Measurements from ENCODE around the gene WDR4. TPM values are rescaled to one million over a fixed set of nuclear protein-coding genes. Genes with fewer than 3 reads are reported as not detected.
"Not testable (repeated sequence)": the region's sequence is repeated elsewhere in the genome, so short reads cannot be mapped to it uniquely, and the experiment has no call there.

WDR4 gene
- total and polyA plus RNA-seq, 4 donors, result 2.5 to 13.9 (median 8.4) TPM

GRCh38 chr21:42807938-42808613, 71.3 kb downstream of the WDR4 start:
- no peaks in the 10 kb centered on the region for H3K36me3 ChIP-seq (ENCODE audit: control insufficient read depth in 1 of 2, insufficient read depth in 2 of 2, low read length in 1 of 2)
- no peak overlapping the region for H3K27ac ChIP-seq (ENCODE audit: low read depth in 1 of 2, low read length in 2 of 2)
- DNase-seq, result no peak
- 81 to 86% methylated on average over 13 of the region's 13 CpGs for WGBS, 2 donors
- intact Hi-C loops (cut with DNase I), result no loop called here
- H3K9me3 ChIP-seq (ENCODE audit: control insufficient read depth, low read length), result no peaks in the 10 kb centered on the region
- H3K4me1 ChIP-seq (ENCODE audit: control insufficient read depth in 1 of 2, insufficient read depth in 2 of 2, low read length in 2 of 2), result no peaks in the 10 kb centered on the region
- H3K4me3 ChIP-seq (ENCODE audit: low read length in 2 of 2), result no peak overlapping the region
- H3K27me3 ChIP-seq (ENCODE audit: control insufficient read depth in 1 of 2, insufficient read depth in 2 of 2, low read length in 1 of 2), result no peaks in the 10 kb centered on the region
- ATAC-seq (ENCODE audit: low FRiP score), result no peak

- intact Hi-C loops (cut with DNase I), result not testable (repeated sequence)
Observed at GRCh38 chr21:42807293-42807895, 71.9 kb downstream of the WDR4 start.

GRCh38 chr21:42806509-42807140, 72.7 kb downstream of the WDR4 start:
- no peaks in the 10 kb centered on the region for H3K4me1 ChIP-seq (ENCODE audit: control insufficient read depth in 1 of 2, insufficient read depth in 2 of 2, low read length in 2 of 2)
- no peaks in the 10 kb centered on the region for H3K36me3 ChIP-seq (ENCODE audit: control insufficient read depth in 1 of 2, insufficient read depth in 2 of 2, low read length in 1 of 2)
- DNase-seq (no peak), ATAC-seq (ENCODE audit: low FRiP score) (no peak)
- 64 to 70% methylated on average over 14 of the region's 14 CpGs for WGBS, 2 donors
- intact Hi-C loops (cut with DNase I), result no loop called here
- no peak overlapping the region for H3K4me3 ChIP-seq (ENCODE audit: low read length in 2 of 2)
- no peaks in the 10 kb centered on the region for H3K27me3 ChIP-seq (ENCODE audit: control insufficient read depth in 1 of 2, insufficient read depth in 2 of 2, low read length in 1 of 2)
- no peak overlapping the region for H3K27ac ChIP-seq (ENCODE audit: low read depth in 1 of 2, low read length in 2 of 2)
- H3K9me3 ChIP-seq (ENCODE audit: control insufficient read depth, low read length), result no peaks in the 10 kb centered on the region

More at GRCh38 chr21:42807293-42807895, 71.9 kb downstream of the WDR4 start:
- not testable (repeated sequence) for H3K27ac ChIP-seq (ENCODE audit: low read depth in 1 of 2, low read length in 2 of 2); DNase-seq; H3K9me3 ChIP-seq (ENCODE audit: control insufficient read depth, low read length); H3K4me3 ChIP-seq (ENCODE audit: low read length in 2 of 2); H3K4me1 ChIP-seq (ENCODE audit: control insufficient read depth in 1 of 2, insufficient read depth in 2 of 2, low read length in 2 of 2); H3K27me3 ChIP-seq (ENCODE audit: control insufficient read depth in 1 of 2, insufficient read depth in 2 of 2, low read length in 1 of 2); H3K36me3 ChIP-seq (ENCODE audit: control insufficient read depth in 1 of 2, insufficient read depth in 2 of 2, low read length in 1 of 2); ATAC-seq (ENCODE audit: low FRiP score)
- 76 to 93% methylated on average over 16 of the region's 16 CpGs for WGBS, 2 donors

- H3K27me3 ChIP-seq (ENCODE audit: control insufficient read depth in 1 of 2, insufficient read depth in 2 of 2, low read length in 1 of 2); ATAC-seq (ENCODE audit: low FRiP score); H3K4me1 ChIP-seq (ENCODE audit: control insufficient read depth in 1 of 2, insufficient read depth in 2 of 2, low read length in 2 of 2); DNase-seq; H3K27ac ChIP-seq (ENCODE audit: low read depth in 1 of 2, low read length in 2 of 2); H3K36me3 ChIP-seq (ENCODE audit: control insufficient read depth in 1 of 2, insufficient read depth in 2 of 2, low read length in 1 of 2); intact Hi-C loops (cut with DNase I); H3K9me3 ChIP-seq (ENCODE audit: control insufficient read depth, low read length); H3K4me3 ChIP-seq (ENCODE audit: low read length in 2 of 2): not testable (repeated sequence)
- 80% methylated on average over 6 of the region's 6 CpGs for WGBS, 2 donors
Observed at GRCh38 chr21:42801616-42802015, 77.7 kb downstream of the WDR4 start.

GRCh38 chr21:42799948-42800347, 79.4 kb downstream of the WDR4 start:
- no peaks in the 10 kb centered on the region for H3K4me1 ChIP-seq (ENCODE audit: control insufficient read depth in 1 of 2, insufficient read depth in 2 of 2, low read length in 2 of 2)
- no peak overlapping the region for H3K4me3 ChIP-seq (ENCODE audit: low read length in 2 of 2)
- no peaks in the 10 kb centered on the region for H3K36me3 ChIP-seq (ENCODE audit: control insufficient read depth in 1 of 2, insufficient read depth in 2 of 2, low read length in 1 of 2)
- DNase-seq (no peak), ATAC-seq (ENCODE audit: low FRiP score) (no peak)
- WGBS, 2 donors, result 72 to 83% methylated on average over 5 of the region's 5 CpGs
- H3K27me3 ChIP-seq (ENCODE audit: control insufficient read depth in 1 of 2, insufficient read depth in 2 of 2, low read length in 1 of 2), result no peaks in the 10 kb centered on the region
- no peak overlapping the region for H3K27ac ChIP-seq (ENCODE audit: low read depth in 1 of 2, low read length in 2 of 2)
- intact Hi-C loops (cut with DNase I), result no loop called here
- H3K9me3 ChIP-seq (ENCODE audit: control insufficient read depth, low read length), result no peaks in the 10 kb centered on the region

- no peak for DNase-seq
Observed at GRCh38 chr21:42799516-42799915, 79.8 kb downstream of the WDR4 start.

More at GRCh38 chr21:42799516-42799915, 79.8 kb downstream of the WDR4 start:
- Histone ChIP-seq H3K4me1 (ENCODE audit: control insufficient read depth in 1 of 2, insufficient read depth in 2 of 2, low read length in 2 of 2) (no peaks in the 10 kb centered on the region), H3K27ac (ENCODE audit: low read depth in 1 of 2, low read length in 2 of 2) (no peak overlapping the region), H3K4me3 (ENCODE audit: low read length in 2 of 2) (no peak overlapping the region), H3K36me3 (ENCODE audit: control insufficient read depth in 1 of 2, insufficient read depth in 2 of 2, low read length in 1 of 2) (no peaks in the 10 kb centered on the region), H3K27me3 (ENCODE audit: control insufficient read depth in 1 of 2, insufficient read depth in 2 of 2, low read length in 1 of 2) (no peaks in the 10 kb centered on the region), H3K9me3 (ENCODE audit: control insufficient read depth, low read length) (no peaks in the 10 kb centered on the region)
- no peak for ATAC-seq (ENCODE audit: low FRiP score)
- intact Hi-C loops (cut with DNase I), result no loop called here
- 81 to 84% methylated on average over 9 of the region's 9 CpGs for WGBS, 2 donors

Other genes starting within 250 kb of the WDR4 start
- gene PDE9A, start 225.9 kb downstream of the WDR4 start, total RNA-seq, result 10 to 100 TPM in 1 of 2 donors, 1 to 10 TPM in 1; 3.8 to 11.8 TPM
- gene PDE9A, start 225.9 kb downstream of the WDR4 start, polyA plus RNA-seq, result 10 to 100 TPM in 1 of 2 donors, 1 to 10 TPM in 1; 2.6 to 16.2 TPM
- gene NDUFV3, start 13.8 kb upstream of the WDR4 start, total RNA-seq, result 10 to 100 TPM; 29.7 to 34.4 TPM
- gene NDUFV3, start 13.8 kb upstream of the WDR4 start, polyA plus RNA-seq, result 10 to 100 TPM; 16.3 to 24.0 TPM
- gene ERVH48-1, start 46.1 kb upstream of the WDR4 start, total RNA-seq, result not detected
- gene ERVH48-1, start 46.1 kb upstream of the WDR4 start, polyA plus RNA-seq, result not detected
- 10 to 100 TPM; 13.5 to 22.7 TPM for gene PKNOX1, start 95.0 kb upstream of the WDR4 start, total RNA-seq
- 10 to 100 TPM in 1 of 2 donors, 1 to 10 TPM in 1; 3.8 to 11.2 TPM for gene PKNOX1, start 95.0 kb upstream of the WDR4 start, polyA plus RNA-seq
- gene CBS, start 196.3 kb upstream of the WDR4 start, total RNA-seq, result 10 to 100 TPM in 1 of 2 donors, 1 to 10 TPM in 1; 9.2 to 20.3 TPM
- 10 to 100 TPM; 20.4 to 38.1 TPM for gene CBS, start 196.3 kb upstream of the WDR4 start, polyA plus RNA-seq
- gene U2AF1, start 228.0 kb upstream of the WDR4 start, total RNA-seq, result 10 to 100 TPM in 1 of 2 donors, 1 to 10 TPM in 1; 6.0 to 43.0 TPM
- 10 to 100 TPM; 38.6 to 52.1 TPM for gene U2AF1, start 228.0 kb upstream of the WDR4 start, polyA plus RNA-seq